ENCODE measurements around the gene CACYBP. TPM values are rescaled to one million over a fixed set of nuclear protein-coding genes. Genes with fewer than 3 reads are reported as not detected.
"Not testable (repeated sequence)": the region's sequence is repeated elsewhere in the genome, so short reads cannot be mapped to it uniquely, and the experiment has no call there.

Gene CACYBP
- total RNA-seq, 1 donor from 2014 or later, result 101 TPM

DNA sequence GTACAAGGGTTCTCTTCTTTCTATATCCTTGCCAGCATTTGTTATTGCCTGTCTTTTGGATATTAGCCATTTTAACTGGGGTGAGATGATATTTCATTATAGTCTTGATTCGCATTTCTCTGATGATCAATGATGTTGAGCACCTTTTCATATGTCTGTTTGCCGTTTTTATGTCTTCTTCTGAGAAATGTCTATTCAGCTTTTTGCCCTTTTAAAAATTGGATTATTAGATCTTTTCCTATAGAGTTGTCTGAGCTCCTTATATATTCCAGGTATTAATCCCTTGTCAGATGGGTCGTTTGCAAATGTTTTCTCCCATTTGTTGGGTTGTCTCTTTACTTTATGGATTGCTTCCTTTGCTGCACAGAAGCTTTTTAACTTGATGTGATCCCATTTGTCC is 42.9 kb downstream of the CACYBP start:
- DNase-seq, result no peak
- intact Hi-C loops (cut with DNase I), result no loop called here
- ATAC-seq (ENCODE audit: poor library complexity), result no peak

DNA sequence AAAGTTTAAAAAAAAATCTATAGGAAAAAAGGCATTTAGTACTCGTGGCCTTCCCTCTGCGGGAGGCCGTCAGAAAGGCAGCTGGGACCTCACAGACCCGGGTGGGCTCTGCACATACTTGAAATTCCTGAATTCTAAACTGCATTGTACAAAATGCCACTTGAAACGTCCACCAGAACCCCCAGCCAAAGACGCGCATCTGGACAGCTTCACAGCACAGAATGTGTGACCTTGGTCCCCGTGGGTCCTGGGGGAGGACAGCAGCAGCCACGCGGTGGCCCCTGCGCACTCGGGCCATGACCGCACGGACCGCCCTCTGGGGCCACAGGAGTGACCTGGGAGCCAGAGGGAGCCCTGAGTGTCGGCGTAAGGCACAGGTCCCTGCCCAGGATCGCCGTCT is 44.1 kb downstream of the CACYBP start:
- DNase-seq (no peak), ATAC-seq (ENCODE audit: poor library complexity) (no peak)

DNA sequence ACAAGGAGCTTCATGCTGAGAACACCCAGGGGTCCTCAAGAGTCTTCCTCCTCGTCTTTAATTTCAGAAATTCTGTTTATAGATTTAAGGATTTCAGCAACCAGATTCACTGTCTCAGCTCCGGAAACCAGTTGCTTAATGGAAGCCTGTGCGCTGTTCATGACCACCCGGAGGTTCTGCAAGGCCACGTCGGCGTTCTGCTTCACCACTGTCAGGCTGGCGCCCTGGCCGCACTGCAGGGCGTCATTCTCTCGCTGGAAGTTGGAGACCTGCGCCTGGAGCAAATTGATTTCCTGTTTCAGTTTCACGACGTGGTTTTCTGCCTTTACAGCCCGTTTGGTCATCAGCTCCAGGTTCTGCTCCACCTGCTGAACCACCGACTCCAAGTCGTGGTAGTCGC is 44.8 kb downstream of the CACYBP start:
- intact Hi-C loops (cut with DNase I); ATAC-seq (ENCODE audit: poor library complexity); DNase-seq: not testable (repeated sequence)

More for the DNA sequence above, 44.1 kb downstream of the CACYBP start:
- intact Hi-C loops (cut with DNase I), result no loop called here

DNA sequence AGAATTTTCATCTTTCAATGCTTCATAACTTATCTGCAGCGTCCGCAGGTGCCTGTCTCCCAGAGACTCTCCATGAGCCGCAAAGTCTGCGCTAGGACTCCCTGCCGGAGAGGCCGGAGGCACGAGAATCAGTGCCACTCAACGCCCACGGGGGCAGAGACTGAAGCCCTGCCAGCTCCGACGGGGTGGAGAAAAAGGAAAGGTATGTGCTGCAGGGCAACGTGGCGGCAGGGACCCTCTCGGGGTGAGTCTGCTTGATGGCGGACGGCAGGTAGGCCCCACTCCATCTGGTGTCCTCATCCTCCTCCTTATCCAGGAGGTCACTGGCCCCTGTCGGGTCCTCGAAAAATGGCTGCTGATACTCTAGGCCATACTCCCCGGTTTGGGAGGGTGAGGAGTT is 45.4 kb downstream of the CACYBP start:
- no peak for ATAC-seq (ENCODE audit: poor library complexity)
- intact Hi-C loops (cut with DNase I), result no loop called here
- no peak for DNase-seq

DNA sequence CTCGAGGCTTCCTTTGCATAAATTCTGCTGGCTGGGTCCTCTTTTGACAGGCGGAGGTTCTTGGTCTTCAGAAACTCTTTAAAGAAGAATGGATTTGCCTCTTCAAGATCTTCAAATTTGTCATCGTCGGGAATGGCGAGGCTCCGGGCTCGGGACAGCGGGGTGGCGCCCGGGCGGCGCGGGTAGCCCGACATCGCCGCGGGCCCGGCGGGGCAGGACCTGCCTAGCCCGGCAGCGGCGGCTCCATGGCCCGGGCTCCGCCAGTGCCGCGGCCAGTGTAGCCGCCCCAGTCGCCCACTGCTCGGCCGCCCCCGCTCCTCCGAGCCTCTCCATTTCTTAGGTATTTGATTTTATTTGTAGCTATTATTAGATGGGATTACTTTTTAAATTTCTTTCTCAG is 45.8 kb downstream of the CACYBP start:
- DNase-seq, result no peak
- intact Hi-C loops (cut with DNase I), result no loop called here
- no peak for ATAC-seq (ENCODE audit: poor library complexity)

DNA sequence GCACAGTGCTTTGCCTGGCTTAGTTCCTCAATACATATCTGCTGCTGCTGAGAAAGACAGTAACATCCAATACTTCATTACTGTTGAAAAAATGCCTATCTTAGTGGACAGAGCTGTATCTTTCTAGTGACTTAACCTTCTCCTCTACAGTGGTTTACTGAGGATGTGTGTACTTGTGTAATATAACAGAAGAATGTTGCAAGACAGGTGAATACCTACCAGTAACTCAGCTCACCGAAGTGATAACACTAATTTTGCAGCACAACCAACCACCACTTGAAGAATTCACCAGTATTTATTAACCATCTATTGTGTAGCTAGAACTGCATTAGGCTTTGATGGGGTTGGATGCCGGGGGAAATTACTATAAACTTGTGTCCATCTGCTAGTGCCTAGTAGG is 51.2 kb downstream of the CACYBP start:
- DNase-seq (no peak), ATAC-seq (ENCODE audit: poor library complexity) (no peak)
- intact Hi-C loops (cut with DNase I), result no loop called here

DNA sequence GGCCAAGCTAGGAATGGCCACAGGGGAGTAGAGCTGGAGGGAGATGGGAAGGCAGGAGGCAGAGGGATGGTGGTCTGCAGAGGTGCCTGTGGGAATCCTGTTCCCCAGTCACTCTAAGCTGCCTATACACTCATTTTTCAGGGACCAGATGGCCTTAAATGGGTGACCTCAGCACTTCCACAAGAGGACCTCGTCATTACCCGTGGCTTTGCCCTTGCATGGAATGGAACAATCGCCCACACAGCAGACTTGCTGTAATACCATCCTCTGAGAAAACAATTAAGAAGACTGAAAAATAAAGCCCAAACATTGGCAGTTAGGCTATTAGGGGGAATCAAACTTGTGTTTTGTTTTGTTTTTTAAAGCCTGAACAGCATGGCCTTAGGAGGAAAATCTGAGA is 55.0 kb downstream of the CACYBP start:
- intact Hi-C loops (cut with DNase I), result no loop called here
- no peak for DNase-seq
- no peak for ATAC-seq (ENCODE audit: poor library complexity)

Other genes starting within 250 kb of the CACYBP start
- gene MRPS14, start 23.5 kb downstream of the CACYBP start, total RNA-seq, result 27.8 TPM
- gene TNN, start 67.9 kb downstream of the CACYBP start, total RNA-seq, result 0.08 TPM
- 15.4 TPM for gene KIAA0040, start 192.8 kb downstream of the CACYBP start, total RNA-seq